OCI-LY7 (cell line): ENCODE results near the gene FRMD3.

ENCODE experiments used
- EZH2phosphoT487 ChIP-seq: fragments of 200-600 bp; sonication (generic); IDR thresholded peaks from 2 replicates; pipeline ENCODE4 v1.6.1; 2018; ENCODE audit warnings: low read depth, borderline replicate concordance, mild to moderate bottlenecking, mixed run types, antibody characterized with exemption, low read length, moderate library complexity, mixed read lengths
- TF ChIP-seq, protein P1 (sequence below): fragments of 200-600 bp; sonication (generic); conservative IDR thresholded peaks from 2 replicates; pipeline ENCODE4 v1.5.1; 2014; ENCODE audit warnings: mild to moderate bottlenecking, antibody characterized with exemption, low read length, moderate library complexity, mixed read lengths

DNA sequence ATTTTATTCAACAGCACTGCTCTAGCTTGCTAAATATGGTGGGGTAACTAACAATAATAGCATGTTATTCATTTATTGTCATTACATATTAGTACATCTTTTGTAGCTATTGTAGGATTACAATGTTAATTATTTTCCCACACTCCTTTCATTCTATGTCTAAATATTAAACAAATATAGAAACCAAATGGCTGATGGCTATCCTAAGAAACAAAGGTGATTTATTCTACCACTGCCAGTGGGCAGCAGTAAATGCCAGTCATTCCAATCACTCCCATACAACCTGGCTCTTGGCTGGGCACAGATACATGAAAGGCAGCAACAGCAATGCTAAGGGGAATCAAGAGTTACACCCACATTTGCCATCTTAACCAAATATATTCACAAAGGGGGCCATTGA lies 84.1 kb downstream of the FRMD3 start:
- TF ChIP-seq, protein P1, sequence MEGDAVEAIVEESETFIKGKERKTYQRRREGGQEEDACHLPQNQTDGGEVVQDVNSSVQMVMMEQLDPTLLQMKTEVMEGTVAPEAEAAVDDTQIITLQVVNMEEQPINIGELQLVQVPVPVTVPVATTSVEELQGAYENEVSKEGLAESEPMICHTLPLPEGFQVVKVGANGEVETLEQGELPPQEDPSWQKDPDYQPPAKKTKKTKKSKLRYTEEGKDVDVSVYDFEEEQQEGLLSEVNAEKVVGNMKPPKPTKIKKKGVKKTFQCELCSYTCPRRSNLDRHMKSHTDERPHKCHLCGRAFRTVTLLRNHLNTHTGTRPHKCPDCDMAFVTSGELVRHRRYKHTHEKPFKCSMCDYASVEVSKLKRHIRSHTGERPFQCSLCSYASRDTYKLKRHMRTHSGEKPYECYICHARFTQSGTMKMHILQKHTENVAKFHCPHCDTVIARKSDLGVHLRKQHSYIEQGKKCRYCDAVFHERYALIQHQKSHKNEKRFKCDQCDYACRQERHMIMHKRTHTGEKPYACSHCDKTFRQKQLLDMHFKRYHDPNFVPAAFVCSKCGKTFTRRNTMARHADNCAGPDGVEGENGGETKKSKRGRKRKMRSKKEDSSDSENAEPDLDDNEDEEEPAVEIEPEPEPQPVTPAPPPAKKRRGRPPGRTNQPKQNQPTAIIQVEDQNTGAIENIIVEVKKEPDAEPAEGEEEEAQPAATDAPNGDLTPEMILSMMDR, result no peak
- no peak for TF ChIP-seq EZH2phosphoT487
